ENCODE measurements around the gene MYO1H.
"Not testable (repeated sequence)": the region's sequence is repeated elsewhere in the genome, so short reads cannot be mapped to it uniquely, and the experiment has no call there.

MYO1H gene

DNA sequence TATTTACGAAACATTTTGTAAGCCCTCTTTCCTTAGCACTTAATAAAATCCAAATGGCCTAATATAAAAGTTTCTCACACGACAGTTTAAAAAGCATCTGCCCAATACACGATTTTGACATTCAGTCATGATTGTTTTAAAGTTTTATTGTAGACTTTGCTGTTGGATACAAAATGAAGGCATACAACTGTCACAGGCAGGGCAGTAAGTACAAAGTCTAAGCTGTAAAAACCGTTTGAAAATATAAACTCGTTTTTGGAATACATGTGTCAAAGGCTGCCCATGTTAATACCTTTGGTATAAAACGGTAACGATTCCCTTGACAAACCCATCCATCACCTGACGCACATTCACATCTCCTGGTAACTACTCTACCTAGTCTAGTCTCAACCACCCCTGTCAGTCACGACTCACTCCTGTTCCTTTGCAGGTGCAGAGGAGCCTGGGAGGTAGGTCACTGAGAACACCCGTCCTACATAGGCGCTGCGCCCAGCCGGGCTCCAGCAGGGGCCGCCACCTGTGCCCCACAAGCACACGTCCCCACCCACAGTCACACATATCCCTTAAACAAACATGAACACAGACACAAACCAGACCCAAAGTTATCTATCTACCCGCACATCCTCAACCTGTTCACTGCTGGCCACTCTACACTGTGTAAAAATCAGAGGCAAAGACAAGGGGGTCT is 102.3 kb downstream of the MYO1H start:
- DNase-seq, result no peak

- DNase-seq, result no peak
Observed at GRCh38 chr12:109450980-109451379, 103.3 kb downstream of the MYO1H start.

DNA sequence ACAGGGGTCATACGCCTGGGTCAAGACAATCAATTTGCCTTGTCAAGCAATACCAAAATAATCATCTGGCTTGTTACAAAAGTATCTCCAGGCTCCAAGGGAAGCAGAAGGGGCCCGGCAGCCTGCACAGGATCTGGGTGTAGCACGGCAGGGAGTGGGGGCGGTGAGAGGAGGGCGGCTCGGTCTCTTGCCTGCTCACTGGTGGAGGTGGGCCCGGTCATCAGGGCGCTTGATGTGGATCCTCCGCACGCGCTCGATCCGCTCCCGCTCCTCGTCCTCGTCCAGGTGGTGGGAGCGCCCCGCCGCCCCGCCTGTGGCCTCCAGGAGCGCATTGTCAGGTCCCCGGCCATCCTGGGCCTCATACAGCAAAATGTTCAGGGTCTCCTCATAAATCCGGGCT is 103.7 kb downstream of the MYO1H start:
- DNase-seq, result no peak

GRCh38 chr12:109452489-109452888 is 104.8 kb downstream of the MYO1H start:
- DNase-seq, result no peak

GRCh38 chr12:109455706-109456105 is 108.0 kb downstream of the MYO1H start:
- DNase-seq, result no peak

GRCh38 chr12:109458086-109458485 is 110.4 kb downstream of the MYO1H start:
- peak; percentile 42 for DNase-seq

DNA sequence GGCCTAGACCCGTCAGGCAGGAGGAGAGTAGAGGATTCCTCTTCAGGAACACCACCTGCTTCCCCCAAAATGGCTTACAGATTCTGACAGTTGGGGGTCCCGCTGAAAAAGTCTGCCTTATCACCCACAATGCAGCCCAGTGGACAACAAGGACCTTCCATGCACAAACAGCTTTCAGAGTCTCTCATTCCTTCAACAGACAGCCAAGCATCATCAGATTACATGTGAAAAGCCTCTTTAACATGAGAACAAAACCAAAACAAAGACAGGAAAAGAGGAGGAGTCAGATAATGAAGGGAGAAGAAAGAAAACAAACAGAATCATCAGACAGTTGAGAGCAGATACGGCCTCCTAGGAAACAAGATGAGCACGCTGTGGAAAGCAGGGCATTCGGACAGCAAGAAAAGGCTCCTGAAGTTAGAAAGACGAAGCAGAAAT is 111.1 kb downstream of the MYO1H start:
- no peak for DNase-seq

- no peak for DNase-seq
Observed at GRCh38 chr12:109459247-109459646, 111.5 kb downstream of the MYO1H start.

GRCh38 chr12:109460538-109460937 is 112.8 kb downstream of the MYO1H start:
- DNase-seq, result no peak

DNA sequence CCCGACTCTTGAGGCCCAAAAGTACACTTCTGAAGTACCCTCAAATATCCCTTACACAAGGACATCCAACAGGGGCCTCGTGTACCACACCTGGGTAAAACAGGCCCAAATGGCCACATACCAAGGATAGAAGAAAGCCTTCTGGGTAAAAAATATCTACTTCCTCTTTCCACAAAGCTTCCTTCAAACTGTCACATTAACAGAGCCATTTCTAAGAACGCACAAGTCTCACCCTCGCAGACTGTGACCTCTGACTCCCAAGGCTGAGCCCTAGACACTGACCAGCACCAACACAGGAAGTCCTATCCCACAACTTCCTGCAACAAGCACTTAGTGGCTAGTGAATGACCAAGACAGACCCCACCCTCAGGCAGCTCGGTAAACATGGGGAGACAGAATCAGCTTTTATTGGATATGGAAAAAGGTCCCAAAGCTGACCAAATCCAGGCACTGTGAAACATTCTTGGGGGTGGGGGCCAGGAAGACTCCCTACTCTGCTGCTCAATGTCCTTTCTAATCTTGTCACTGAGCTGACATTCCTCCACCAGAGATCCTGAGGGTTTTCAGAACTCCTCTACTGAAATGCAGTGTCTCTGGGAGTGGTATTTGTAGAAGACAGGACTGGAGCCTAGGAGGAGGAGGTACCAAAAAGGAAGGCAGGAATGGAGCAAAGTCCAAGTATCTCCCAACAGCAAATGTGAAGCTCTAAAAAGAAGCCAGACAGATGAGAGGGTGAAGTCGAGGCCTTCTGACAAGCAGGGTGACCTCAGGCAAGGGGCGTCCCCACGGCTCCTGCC is 113.5 kb downstream of the MYO1H start:
- DNase-seq, result no peak

DNA sequence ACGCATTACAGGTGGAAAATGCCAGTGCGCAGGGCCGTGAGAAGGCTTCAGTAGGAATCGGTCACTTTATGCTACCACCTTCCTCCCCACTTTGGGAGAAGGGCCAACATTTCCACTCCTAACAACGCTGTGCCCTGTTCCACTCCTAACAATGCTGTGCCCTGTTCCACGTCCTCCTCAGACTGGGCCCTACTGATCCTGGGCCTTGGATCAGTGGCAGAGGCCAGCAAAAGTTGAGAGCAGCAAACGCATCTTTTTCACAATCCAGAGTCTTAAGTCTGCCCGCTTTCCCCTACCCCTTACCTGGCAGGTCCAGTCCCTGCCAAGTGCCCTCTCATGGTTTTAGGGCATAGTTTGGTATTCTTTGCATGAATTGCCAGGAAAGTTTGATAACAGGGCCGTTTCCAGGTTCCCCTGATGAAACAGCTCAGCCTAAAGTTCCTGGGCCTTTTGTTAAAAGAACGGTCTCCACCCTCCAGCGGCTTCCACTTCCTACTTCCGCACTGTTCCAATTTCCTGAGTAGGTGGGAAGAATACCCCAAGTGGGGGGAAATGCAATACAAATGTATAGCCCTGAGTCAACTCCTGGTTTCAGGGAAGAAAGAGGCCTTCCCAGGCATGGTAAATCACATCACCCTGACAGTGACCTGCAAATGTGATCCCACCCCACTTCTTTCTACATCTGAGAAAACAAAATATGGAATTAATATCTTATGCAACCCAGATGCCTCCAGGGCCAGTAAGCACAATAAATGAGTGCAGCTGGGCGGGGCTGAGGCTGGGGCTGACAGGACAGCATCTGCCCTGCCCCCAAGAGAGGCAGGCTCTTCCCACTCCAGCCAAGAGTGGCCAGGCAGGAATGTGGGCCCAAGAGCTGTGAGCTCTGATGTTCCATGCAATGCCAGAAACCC is 114.4 kb downstream of the MYO1H start:
- DNase-seq, result no peak

- DNase-seq, result no peak
Observed at GRCh38 chr12:109462868-109463692, 115.4 kb downstream of the MYO1H start.

DNA sequence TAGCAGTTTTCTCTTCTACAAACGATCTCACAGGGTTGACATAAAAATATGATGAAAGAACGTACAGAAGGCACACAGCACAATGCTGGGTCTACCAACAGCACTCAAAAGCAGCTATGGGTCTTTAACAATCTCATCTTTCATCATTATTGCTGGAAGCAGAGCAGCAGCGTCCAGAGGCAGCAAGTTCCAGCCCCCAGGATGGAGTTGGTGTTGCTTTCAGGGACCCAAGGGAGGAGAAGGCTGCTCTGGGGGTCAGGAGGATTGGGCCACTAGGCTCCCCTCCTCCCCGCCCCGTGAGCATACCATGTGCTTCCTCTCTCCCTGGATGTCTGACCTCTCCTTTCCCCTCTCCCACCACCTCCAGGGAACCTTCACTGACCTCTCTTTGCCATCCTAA is 116.1 kb downstream of the MYO1H start:
- no peak for DNase-seq

DNA sequence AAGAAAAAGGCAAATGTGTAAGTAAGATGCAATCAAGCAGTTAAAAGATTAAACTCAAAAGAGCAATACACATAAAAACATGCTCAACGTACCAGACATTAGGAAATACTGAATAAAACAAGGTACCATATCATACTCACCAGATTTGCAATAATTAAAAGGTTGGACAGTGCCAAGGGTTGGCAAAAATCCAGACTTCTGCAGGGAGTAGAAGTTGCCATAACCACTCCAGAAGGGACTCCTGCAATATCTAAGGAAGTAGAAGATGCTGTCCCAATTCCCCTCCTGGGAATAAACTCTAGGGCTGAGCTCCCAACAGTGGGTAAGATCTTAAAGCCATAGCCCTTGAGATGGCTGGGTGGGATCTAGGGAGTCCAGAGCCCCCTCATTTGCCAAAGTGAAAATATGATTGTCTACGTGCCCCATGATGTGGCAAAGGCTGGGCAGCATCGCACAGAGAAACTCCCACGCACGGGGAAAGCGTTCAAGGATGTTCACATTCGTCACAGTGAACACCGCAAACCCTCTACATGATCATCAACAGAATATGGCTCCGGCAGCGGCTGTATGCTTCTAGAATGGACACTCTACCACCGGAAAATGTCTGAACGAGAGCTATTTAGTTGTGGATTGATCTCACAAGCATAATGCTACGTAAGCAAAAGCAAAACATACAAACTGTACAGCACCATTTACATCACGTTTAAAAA is 117.1 kb downstream of the MYO1H start:
- DNase-seq, result no peak

DNA sequence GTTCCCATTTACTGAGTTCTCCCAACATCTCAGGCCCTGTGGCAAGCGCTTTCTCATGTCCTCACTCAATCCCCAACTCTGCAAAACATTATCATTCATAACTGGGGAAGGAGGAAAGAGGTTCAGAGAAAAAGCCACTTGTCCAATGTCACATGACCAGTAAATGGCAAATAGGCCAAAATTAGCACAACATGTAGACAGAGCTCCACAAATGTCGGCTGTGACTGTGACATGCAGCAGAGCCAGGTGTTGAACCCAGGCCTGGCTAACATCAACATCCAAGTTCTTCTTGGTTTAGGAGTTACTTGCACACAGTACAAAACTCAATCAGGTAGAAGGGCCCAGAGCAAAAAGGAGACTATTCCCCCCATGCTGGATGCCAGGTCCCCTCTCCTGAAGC is 118.6 kb downstream of the MYO1H start:
- no peak for DNase-seq

GRCh38 chr12:109466821-109467220 is 119.1 kb downstream of the MYO1H start:
- DNase-seq, result no peak

- no peak for DNase-seq
Observed at GRCh38 chr12:109467978-109468676, 120.4 kb downstream of the MYO1H start.

DNA sequence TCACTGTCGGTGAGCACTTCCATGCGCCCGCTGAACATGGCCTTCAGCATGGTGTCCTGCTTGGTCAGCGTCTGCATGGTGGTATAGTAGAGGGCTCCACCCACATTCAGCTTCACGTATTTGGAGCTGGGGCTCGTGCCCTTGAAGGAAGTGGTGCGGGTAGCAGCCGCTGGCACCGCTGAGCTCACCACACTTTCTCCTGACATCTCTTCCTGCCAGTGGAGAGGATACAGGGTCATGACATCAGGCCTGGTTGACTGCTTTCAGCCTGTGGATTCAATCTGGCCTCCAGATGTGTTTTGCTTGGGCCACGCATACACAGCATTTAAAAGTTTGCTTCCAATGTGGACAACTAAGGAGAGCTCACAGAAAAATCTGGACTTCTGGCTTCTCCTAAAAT is 121.8 kb downstream of the MYO1H start:
- no peak for DNase-seq

DNA sequence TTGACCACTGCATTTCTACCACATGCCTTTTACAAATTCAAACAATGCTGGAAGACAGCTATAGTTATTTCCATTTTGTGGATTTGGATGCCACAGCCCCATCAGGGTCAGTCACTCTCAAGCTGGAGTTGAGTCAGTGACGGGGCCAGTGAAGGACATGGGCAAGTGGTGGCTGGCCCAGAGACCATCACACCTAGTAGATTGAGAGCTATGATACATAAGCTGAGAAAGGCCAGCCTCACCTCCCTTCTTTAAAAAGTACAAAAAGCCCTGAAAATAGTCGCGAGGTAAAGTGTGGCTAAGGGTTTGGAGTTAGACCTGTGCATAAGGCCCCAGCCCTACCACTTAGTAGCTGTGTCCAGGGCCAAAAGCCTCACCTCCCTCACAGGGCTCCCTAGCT is 125.3 kb downstream of the MYO1H start:
- DNase-seq, result no peak

DNA sequence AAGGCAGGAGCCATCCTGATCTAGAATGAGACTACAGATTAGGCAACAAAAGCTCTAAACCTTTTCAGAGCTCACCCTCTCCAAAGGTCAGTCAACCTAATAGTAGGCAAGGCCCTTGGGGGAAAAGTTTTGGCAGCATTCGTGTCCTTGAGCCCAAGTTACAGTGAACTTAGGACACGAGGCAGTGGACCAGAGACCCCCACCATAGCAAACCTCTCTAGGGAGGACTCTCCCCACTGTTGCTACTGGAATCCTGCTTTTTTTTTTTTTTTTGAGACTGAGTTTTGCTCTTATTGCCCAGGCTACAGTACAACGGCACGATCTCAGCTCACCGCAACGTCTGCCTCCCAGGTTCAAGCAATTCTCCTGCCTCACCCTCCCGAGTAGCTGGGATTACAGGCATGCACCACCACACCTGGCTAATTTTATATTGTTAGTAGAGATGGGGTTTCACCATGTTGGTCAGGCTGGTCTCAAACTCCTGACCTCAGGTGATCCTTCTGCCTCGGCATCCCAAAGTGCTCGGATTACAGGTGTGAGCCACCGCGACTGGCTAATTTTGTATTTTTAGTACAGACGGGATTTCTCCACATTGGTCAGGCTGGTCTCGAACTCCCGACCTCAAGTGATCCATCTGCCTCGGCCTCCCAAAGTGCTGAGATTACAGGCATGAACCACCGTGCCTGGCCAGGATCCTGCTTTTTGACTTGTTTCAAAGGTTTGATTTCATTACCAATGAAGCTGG is 126.0 kb downstream of the MYO1H start:
- DNase-seq, result not testable (repeated sequence)
